ENCODE results near the gene PMIS2.

DNA sequence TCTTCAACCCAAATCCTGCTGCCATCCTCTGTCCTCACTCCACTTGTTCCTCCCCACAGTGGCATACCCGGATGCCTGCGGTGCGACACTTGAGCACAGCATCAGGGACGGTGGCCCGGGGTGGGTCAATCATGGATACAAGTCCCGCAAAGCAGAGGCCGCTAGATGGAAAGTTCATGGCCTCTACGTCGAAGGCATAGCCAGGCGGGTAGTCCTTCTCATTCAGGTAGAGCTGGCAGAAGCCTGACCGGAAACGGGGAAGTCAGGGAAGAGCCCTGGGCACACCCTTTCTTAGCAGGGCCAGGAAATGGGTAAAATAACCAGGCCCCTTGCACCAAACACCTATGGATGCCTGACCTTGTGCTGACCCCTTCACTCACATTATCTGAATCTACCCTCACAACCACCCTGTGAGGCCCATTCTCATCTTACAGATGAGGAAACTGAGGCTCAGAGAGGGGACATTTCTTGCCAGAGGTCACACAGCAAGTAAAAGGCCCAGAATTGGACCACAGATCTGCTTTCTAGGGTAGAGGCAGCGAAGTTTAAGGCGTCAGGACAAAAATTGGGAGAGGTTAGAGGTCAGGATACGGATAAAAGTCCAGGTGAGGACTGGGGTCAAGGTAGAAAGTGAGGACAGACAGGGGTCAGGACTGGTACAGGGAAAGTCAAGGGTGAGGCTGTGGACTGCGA is 29.0 kb upstream of the PMIS2 start:
- TF ChIP-seq, protein P1, sequence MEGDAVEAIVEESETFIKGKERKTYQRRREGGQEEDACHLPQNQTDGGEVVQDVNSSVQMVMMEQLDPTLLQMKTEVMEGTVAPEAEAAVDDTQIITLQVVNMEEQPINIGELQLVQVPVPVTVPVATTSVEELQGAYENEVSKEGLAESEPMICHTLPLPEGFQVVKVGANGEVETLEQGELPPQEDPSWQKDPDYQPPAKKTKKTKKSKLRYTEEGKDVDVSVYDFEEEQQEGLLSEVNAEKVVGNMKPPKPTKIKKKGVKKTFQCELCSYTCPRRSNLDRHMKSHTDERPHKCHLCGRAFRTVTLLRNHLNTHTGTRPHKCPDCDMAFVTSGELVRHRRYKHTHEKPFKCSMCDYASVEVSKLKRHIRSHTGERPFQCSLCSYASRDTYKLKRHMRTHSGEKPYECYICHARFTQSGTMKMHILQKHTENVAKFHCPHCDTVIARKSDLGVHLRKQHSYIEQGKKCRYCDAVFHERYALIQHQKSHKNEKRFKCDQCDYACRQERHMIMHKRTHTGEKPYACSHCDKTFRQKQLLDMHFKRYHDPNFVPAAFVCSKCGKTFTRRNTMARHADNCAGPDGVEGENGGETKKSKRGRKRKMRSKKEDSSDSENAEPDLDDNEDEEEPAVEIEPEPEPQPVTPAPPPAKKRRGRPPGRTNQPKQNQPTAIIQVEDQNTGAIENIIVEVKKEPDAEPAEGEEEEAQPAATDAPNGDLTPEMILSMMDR (IDR thresholded peaks at IDR 0.05) = no peak
- TF ChIP-seq POLR2A (IDR thresholded peaks at IDR 0.05) = no peak
